GM12801 (cell line): Measurements from ENCODE around the gene STT3B.

ENCODE experiments used
- CTCF ChIP-seq: IDR thresholded peaks from one replicate; pipeline ENCODE4 v1.5.1; 2011; ENCODE audit warnings: control low read depth; ENCODE audit not compliant: insufficient read length; ENCODE audit errors: extremely low read depth

STT3B gene

GRCh38 chr3:31522152-31522551 is 10.6 kb upstream of the STT3B start:
- no peak for TF ChIP-seq CTCF

- TF ChIP-seq CTCF: no peak
Measured at GRCh38 chr3:31523543-31523942, 9.2 kb upstream of the STT3B start.

GRCh38 chr3:31525532-31525931 is 7.2 kb upstream of the STT3B start:
- no peak for TF ChIP-seq CTCF

GRCh38 chr3:31529421-31529820 is 3.3 kb upstream of the STT3B start:
- no peak for TF ChIP-seq CTCF

GRCh38 chr3:31530039-31530959 is 2.4 kb upstream of the STT3B start:
- TF ChIP-seq CTCF: no peak

GRCh38 chr3:31530960-31531335 is 1.8 kb upstream of the STT3B start:
- TF ChIP-seq CTCF: no peak

GRCh38 chr3:31531452-31531991 is 1.2 kb upstream of the STT3B start:
- no peak for TF ChIP-seq CTCF
